OCI-LY3 (cell line): Measurements from ENCODE around the gene ITGA4.

Source experiments
- H2AFZ ChIP-seq: fragments of 200-600, 300-600 bp; shearing (Covaris generic); 2 replicates; pipeline ENCODE4 v1.6.0; 2014; ENCODE audit warnings: antibody characterized with exemption, low read depth, low read length
- H3K27ac ChIP-seq: fragments of 200-600, 300-600 bp; sonication (generic); 2 replicates; pipeline ENCODE4 v1.5.1; 2014; ENCODE audit warnings: mild to moderate bottlenecking, low read length, moderate library complexity, mixed read lengths
- H3K27me3 ChIP-seq: fragments of 200-600, 300-600 bp; sonication (generic); 2 replicates; pipeline ENCODE4 v1.6.1; 2014; ENCODE audit warnings: low read depth, low read length, mixed read lengths
- H3K36me3 ChIP-seq: fragments of 200-600, 300-600 bp; sonication (generic); replicated peaks from 2 replicates; pipeline ENCODE3; 2014; ENCODE audit warnings: low read depth, low read length, mixed read lengths
- H3K4me1 ChIP-seq: fragments of 300-600, 200-600 bp; sonication (generic); 2 replicates; pipeline ENCODE4 v1.6.1; 2014; ENCODE audit warnings: low read length, mixed read lengths
- H3K4me2 ChIP-seq: fragments of 200-600, 300-600 bp; sonication (generic); 2 replicates; pipeline ENCODE4 v1.6.1; 2014; ENCODE audit warnings: low read length, mixed read lengths
- H3K4me3 ChIP-seq: fragments of 300-600, 200-600 bp; sonication (generic); 2 replicates; pipeline ENCODE4 v1.5.1; 2014; ENCODE audit warnings: antibody characterized with exemption, mild to moderate bottlenecking, low read length, moderate library complexity
- H3K79me2 ChIP-seq: fragments of 300-600, 200-600 bp; shearing (Covaris generic); 2 replicates; pipeline ENCODE4 v1.6.1; 2014; ENCODE audit warnings: mild to moderate bottlenecking, low read length, mixed read lengths
- H3K9ac ChIP-seq: fragments of 300-600, 200-600 bp; shearing (Covaris generic); 2 replicates; pipeline ENCODE4 v1.6.0; 2014; ENCODE audit warnings: mild to moderate bottlenecking, low read length, moderate library complexity
- H3K9me3 ChIP-seq: fragments of 200-600, 300-600 bp; shearing (Covaris generic); 2 replicates; pipeline ENCODE4 v1.6.1; 2014; ENCODE audit warnings: low read length, mixed read lengths; ENCODE audit not compliant: insufficient read depth
- H4K20me1 ChIP-seq: fragments of 200-600, 300-600 bp; sonication (generic); 2 replicates; pipeline ENCODE4 v1.6.1; 2016; ENCODE audit warnings: low read length, mixed read lengths; ENCODE audit not compliant: insufficient read depth
- EZH2phosphoT487 ChIP-seq: fragments of 200-600 bp; shearing (Covaris generic); IDR thresholded peaks from 2 replicates; pipeline ENCODE4 v1.6.1; 2018; ENCODE audit warnings: antibody characterized with exemption, mixed run types, low read depth
- TF ChIP-seq, protein P1 (sequence below): fragments of 200-600, 300-600 bp; sonication (generic); IDR thresholded peaks from 2 replicates; pipeline ENCODE4 v1.5.1; 2014; ENCODE audit warnings: antibody characterized with exemption, low read length, low read depth

The ITGA4 gene

DNA sequence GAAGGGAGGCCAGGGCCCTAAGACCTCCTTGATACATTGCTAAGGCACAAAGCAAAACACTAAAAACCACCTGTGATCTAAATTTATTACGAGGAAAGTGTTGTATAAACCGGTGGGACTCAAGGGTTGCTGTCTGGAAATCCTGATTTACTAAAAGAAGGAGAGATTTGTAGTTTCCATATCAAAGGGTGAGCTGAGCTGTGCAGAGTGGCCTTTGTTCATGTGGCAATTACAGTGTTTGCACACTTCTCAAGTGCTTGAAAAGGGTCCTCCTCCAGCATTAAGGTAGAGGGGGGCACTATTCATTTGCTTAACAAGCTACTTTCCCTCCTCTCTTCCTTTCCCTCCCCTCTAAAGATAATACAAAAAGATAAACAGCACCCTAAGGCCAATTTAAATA is 30.5 kb upstream of the ITGA4 start:
- H3K4me3 ChIP-seq: no peak overlapping the region
- H4K20me1 ChIP-seq: no peaks in the 10 kb centered on the region
- H3K4me1 ChIP-seq: peaks cover 5% of the 10 kb centered on the region
- H3K27ac ChIP-seq: no peak overlapping the region
- H2AFZ ChIP-seq: no peak overlapping the region
- H3K4me2 ChIP-seq: no peak overlapping the region
- H3K36me3 ChIP-seq: no peaks in the 10 kb centered on the region
- H3K9me3 ChIP-seq: no peaks in the 10 kb centered on the region
- H3K79me2 ChIP-seq: no peaks in the 10 kb centered on the region
- TF ChIP-seq, protein P1, sequence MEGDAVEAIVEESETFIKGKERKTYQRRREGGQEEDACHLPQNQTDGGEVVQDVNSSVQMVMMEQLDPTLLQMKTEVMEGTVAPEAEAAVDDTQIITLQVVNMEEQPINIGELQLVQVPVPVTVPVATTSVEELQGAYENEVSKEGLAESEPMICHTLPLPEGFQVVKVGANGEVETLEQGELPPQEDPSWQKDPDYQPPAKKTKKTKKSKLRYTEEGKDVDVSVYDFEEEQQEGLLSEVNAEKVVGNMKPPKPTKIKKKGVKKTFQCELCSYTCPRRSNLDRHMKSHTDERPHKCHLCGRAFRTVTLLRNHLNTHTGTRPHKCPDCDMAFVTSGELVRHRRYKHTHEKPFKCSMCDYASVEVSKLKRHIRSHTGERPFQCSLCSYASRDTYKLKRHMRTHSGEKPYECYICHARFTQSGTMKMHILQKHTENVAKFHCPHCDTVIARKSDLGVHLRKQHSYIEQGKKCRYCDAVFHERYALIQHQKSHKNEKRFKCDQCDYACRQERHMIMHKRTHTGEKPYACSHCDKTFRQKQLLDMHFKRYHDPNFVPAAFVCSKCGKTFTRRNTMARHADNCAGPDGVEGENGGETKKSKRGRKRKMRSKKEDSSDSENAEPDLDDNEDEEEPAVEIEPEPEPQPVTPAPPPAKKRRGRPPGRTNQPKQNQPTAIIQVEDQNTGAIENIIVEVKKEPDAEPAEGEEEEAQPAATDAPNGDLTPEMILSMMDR: no peak
- TF ChIP-seq EZH2phosphoT487: no peak
- H3K9ac ChIP-seq: no peak overlapping the region
- H3K27me3 ChIP-seq: no peaks in the 10 kb centered on the region

DNA sequence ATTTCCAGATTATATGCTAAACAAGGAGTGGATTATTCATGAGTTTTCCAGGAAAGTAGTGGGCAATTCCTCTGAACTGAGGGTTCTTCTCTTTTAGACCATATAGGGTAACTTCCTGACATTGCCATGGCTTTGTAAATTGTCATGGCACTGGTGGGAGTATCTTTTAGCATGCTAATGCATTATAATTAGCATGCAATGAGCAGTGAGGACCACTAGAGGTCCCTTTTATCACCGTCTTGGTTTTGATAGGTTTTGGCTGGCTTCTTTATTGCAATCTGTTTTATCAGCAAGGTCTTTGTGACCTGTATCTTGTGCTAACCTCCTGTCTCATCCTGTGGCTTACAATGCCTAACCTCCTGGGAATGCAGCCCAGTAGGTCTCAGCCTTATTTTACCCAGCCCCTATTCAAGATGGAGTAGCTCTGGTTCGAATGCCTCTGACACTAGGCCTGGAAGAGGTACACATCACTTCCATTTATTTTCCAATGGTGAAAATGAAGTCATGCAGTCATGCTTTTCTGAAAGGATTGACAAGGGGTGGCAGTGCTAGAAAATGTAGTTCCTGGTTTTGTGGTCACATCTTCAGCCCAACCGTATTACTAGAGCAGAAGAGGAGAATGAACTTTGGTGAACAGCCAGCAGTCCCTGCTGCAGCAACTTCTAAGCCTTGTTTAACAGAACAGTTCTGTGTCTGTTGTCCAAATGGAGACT is 26.6 kb upstream of the ITGA4 start:
- Histone ChIP-seq H3K27me3 (no peaks in the 10 kb centered on the region), H3K4me3 (no peak overlapping the region), H3K36me3 (no peaks in the 10 kb centered on the region), H3K9ac (no peak overlapping the region), H3K4me1 (no peaks in the 10 kb centered on the region), H3K27ac (no peak overlapping the region), H3K79me2 (no peaks in the 10 kb centered on the region), H3K9me3 (no peaks in the 10 kb centered on the region), H2AFZ (no peak overlapping the region), H4K20me1 (no peaks in the 10 kb centered on the region), H3K4me2 (no peak overlapping the region)
- TF ChIP-seq EZH2phosphoT487: no peak
- TF ChIP-seq, protein P1: peak; percentile 43

DNA sequence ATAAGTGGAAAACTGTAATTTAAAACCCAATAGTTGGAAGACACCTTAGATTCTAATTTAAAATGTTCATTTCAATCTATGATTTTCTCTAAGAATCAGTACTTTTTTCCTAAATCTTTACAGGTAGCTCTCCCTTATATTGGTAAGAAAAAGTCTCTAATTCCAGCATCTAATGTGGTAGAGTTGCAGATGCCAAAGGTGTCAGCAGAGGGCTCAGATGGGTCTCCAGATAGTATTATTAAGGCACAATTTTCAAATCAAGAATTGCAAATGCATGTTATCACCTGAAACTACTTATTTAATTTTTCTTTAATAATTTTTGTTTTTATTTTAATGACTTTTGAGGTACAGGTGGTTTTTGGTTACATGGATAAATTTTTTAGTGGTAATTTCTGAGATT is 25.5 kb upstream of the ITGA4 start:
- Histone ChIP-seq H3K9ac (no peak overlapping the region), H4K20me1 (no peaks in the 10 kb centered on the region), H3K27ac (no peak overlapping the region), H3K79me2 (no peaks in the 10 kb centered on the region), H2AFZ (no peak overlapping the region), H3K4me2 (no peak overlapping the region), H3K27me3 (no peaks in the 10 kb centered on the region), H3K36me3 (no peaks in the 10 kb centered on the region), H3K4me3 (no peak overlapping the region), H3K4me1 (no peaks in the 10 kb centered on the region), H3K9me3 (no peaks in the 10 kb centered on the region)
- TF ChIP-seq, protein P1: no peak
- no peak for TF ChIP-seq EZH2phosphoT487

DNA sequence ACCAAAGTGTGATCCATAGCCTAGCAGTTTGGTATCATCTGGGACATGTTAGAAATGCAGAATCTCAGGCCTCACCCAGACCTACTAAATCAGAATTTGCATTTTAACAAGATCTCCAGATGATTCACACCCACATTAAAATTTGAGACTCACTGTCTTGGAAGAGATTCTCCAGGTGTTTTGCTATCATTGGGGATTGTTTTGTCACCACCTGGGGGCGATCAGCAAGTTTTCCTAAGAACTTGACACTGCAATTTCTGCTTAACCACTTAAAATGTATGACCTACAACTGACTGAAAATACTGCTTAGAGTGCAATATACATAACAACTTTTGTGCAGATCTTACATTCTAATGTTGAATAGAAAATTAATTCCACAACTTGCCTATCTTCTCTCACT is 18.9 kb upstream of the ITGA4 start:
- Histone ChIP-seq H3K27ac (no peak overlapping the region), H3K79me2 (no peaks in the 10 kb centered on the region), H3K4me2 (no peak overlapping the region), H4K20me1 (no peaks in the 10 kb centered on the region), H3K36me3 (no peaks in the 10 kb centered on the region), H3K9ac (no peak overlapping the region), H3K9me3 (no peaks in the 10 kb centered on the region), H2AFZ (no peak overlapping the region), H3K27me3 (no peaks in the 10 kb centered on the region), H3K4me1 (no peaks in the 10 kb centered on the region), H3K4me3 (no peak overlapping the region)
- TF ChIP-seq EZH2phosphoT487: no peak
- TF ChIP-seq, protein P1: peak; percentile 45
